ENCODE data around the gene LDLRAD2.

DNA sequence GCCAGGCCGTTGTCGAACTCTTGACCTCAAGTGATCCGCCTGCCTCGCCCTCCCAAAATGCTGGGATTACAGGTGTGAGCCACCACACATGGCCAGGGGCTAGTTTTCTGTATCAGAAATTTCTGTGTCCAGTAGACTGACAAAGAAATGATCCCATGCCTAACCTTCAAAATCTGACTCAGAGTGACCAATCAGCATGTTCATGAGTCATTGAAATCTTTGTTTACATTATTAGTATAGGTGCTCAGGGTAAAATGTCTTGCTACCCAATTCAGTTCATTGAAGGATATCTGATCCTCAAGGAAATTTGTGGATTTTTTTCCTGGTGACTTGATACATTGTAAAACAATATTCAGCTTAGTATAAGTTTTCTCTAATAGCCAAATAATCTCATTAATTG lies 11.0 kb upstream of the LDLRAD2 start:
- TF ChIP-seq POLR2A (IDR thresholded peaks at IDR 0.05; ENCODE audit: low read depth, low read length) (no peak), POLR2AphosphoS5 (IDR thresholded peaks at IDR 0.05; ENCODE audit: low read depth, low read length) (no peak)
